ENCODE results near the gene KCTD10.

The KCTD10 gene

GRCh38 chr12:109482491-109482890, 5.4 kb upstream of the KCTD10 start:
- no peak overlapping the region for H3K4me3 ChIP-seq (ENCODE audit: low read depth, low read length)
- TF ChIP-seq, protein P1, sequence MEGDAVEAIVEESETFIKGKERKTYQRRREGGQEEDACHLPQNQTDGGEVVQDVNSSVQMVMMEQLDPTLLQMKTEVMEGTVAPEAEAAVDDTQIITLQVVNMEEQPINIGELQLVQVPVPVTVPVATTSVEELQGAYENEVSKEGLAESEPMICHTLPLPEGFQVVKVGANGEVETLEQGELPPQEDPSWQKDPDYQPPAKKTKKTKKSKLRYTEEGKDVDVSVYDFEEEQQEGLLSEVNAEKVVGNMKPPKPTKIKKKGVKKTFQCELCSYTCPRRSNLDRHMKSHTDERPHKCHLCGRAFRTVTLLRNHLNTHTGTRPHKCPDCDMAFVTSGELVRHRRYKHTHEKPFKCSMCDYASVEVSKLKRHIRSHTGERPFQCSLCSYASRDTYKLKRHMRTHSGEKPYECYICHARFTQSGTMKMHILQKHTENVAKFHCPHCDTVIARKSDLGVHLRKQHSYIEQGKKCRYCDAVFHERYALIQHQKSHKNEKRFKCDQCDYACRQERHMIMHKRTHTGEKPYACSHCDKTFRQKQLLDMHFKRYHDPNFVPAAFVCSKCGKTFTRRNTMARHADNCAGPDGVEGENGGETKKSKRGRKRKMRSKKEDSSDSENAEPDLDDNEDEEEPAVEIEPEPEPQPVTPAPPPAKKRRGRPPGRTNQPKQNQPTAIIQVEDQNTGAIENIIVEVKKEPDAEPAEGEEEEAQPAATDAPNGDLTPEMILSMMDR (IDR thresholded peaks at IDR 0.05; ENCODE audit: borderline replicate concordance, insufficient read depth, low read depth, low read length): no peak

- TF ChIP-seq, protein P1 (IDR thresholded peaks at IDR 0.05; ENCODE audit: borderline replicate concordance, insufficient read depth, low read depth, low read length): no peak
- H3K4me3 ChIP-seq (ENCODE audit: low read depth, low read length): no peak overlapping the region
Observed at GRCh38 chr12:109481863-109482262, 4.8 kb upstream of the KCTD10 start.

- no peak overlapping the region for H3K4me3 ChIP-seq (ENCODE audit: low read depth, low read length)
- TF ChIP-seq, protein P1 (IDR thresholded peaks at IDR 0.05; ENCODE audit: borderline replicate concordance, insufficient read depth, low read depth, low read length): no peak
Observed at GRCh38 chr12:109480356-109480755, 3.3 kb upstream of the KCTD10 start.

GRCh38 chr12:109479761-109480160, 2.7 kb upstream of the KCTD10 start:
- no peak overlapping the region for H3K4me3 ChIP-seq (ENCODE audit: low read depth, low read length)
- TF ChIP-seq, protein P1 (IDR thresholded peaks at IDR 0.05; ENCODE audit: borderline replicate concordance, insufficient read depth, low read depth, low read length): no peak

DNA sequence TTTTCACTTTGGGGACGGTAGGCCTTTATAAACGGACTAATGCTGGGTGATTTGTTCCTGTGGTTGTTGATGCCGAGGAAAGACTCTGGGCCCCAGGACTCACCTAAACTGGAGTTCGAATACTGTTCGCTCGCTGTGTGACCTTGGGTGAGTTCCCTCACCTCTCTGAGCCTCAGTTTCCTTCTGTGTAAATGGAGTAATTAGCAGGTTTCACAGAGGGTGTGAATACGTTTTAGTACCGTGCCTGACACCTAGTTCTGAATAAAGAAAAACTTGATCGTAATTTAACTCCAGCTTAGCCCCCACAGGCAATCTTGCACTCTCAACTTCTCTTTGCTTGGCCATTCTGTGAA, 839 bp upstream of the KCTD10 start:
- TF ChIP-seq, protein P1 (IDR thresholded peaks at IDR 0.05; ENCODE audit: borderline replicate concordance, insufficient read depth, low read depth, low read length): no peak
- peak overlapping the region; percentile 68 for H3K4me3 ChIP-seq (ENCODE audit: low read depth, low read length)

DNA sequence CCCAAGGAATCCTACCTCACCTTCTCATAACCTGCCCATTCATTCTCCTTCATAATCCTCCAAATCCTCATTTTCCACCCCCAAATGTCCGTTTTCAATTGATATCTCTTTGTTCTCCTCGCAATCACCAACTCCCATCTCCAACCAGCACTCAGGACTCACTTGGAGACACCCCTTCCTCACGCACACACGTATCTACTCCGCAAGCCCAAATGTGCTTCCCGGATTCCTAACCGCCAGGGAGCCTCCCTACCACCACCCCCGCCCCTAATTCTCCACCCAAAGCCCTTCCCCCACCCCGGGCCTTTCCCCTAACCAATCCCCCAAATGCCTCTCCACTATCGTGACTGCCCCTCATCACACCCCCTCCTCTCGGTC, 304 bp downstream of the KCTD10 start:
- peak overlapping the region; percentile 68 for H3K4me3 ChIP-seq (ENCODE audit: low read depth, low read length)
- TF ChIP-seq, protein P1 (IDR thresholded peaks at IDR 0.05; ENCODE audit: borderline replicate concordance, insufficient read depth, low read depth, low read length): no peak

- H3K4me3 ChIP-seq (ENCODE audit: low read depth, low read length): peak overlapping the region; percentile 68
- TF ChIP-seq, protein P1 (IDR thresholded peaks at IDR 0.05; ENCODE audit: borderline replicate concordance, insufficient read depth, low read depth, low read length): no peak
Observed at GRCh38 chr12:109475993-109476806, 900 bp downstream of the KCTD10 start.
